H1 (cell line): ENCODE results near the gene UQCRC2. TPM values are rescaled to one million over a fixed set of nuclear protein-coding genes. Genes with fewer than 3 reads are reported as not detected.

Experiments used
- CTCF ChIA-PET: fragments of 300-600 bp; sonication (Branson Sonifier 250); formaldehyde crosslinking; loops from one replicate; lab custom pipeline; 2021; ENCODE audit not compliant: partially characterized antibody; lab: Charles Lee
- POLR2A ChIA-PET: fragments of 300-600 bp; sonication (Branson Sonifier 250); formaldehyde crosslinking; loops from one replicate; lab custom pipeline; 2021; ENCODE audit warnings: inconsistent platforms; ENCODE audit not compliant: partially characterized antibody; lab: Charles Lee
- DNase-seq, 2 experiments: peaks; one replicate each; pipeline versions ENCODE4 v3.0.0 to v3.0.0-alpha.2; 2010 to 2022; ENCODE audit warnings: low spot score in 2 of 2, low read depth in 1 of 2, mixed read lengths in 1 of 2
- FAIRE-seq: peaks from 2 replicates; lab custom pipeline; 2011; peaks lifted over from hg19 to GRCh38; lab: Jason Lieb, UNC
- H2AFZ ChIP-seq: 2 replicates; pipeline ENCODE4 v1.8.1; 2012; ENCODE audit warnings: low read length, inconsistent platforms
- H2AK5ac ChIP-seq: 2 replicates; pipeline ENCODE4 v1.6.1; 2013; ENCODE audit warnings: low read depth, low read length
- H2BK120ac ChIP-seq: replicated peaks from 2 replicates; pipeline ENCODE3; 2013; ENCODE audit warnings: low read depth, low read length, inconsistent platforms
- H2BK12ac ChIP-seq: 2 replicates; pipeline ENCODE4 v1.6.1; 2013; ENCODE audit warnings: low read depth, low read length
- H2BK15ac ChIP-seq: 2 replicates; pipeline ENCODE4 v1.6.1; 2013; ENCODE audit warnings: low read length
- H2BK20ac ChIP-seq: 2 replicates; pipeline ENCODE4 v1.6.1; 2013; ENCODE audit warnings: low read length
- H2BK5ac ChIP-seq: 2 replicates; pipeline ENCODE4 v1.6.1; 2013; ENCODE audit warnings: low read depth, low read length
- H3K14ac ChIP-seq: 2 replicates; pipeline ENCODE4 v1.6.1; 2013; ENCODE audit warnings: inconsistent platforms; ENCODE audit not compliant: insufficient read length
- H3K18ac ChIP-seq: 2 replicates; pipeline ENCODE4 v1.6.1; 2013; ENCODE audit warnings: low read length; ENCODE audit errors: extremely low read depth
- H3K23ac ChIP-seq: 2 replicates; pipeline ENCODE4 v1.6.1; 2013; ENCODE audit warnings: inconsistent platforms; ENCODE audit not compliant: insufficient read length
- H3K23me2 ChIP-seq: 2 replicates; pipeline ENCODE4 v1.6.1; 2013; ENCODE audit warnings: low read depth, low read length
- H3K27ac ChIP-seq: 2 replicates; pipeline ENCODE4 v1.6.1; 2011; ENCODE audit warnings: low read depth, low read length, inconsistent platforms
- H3K27me3 ChIP-seq, 4 experiments: replicated peaks in 1 of 4; 1 replicate in 1 of 4; 2 replicates in 3 of 4; pipeline versions ENCODE4 v1.6.1 to v1.8.1; 2011 to 2013; ENCODE audit warnings: low read length in 3 of 4, mild to moderate bottlenecking in 3 of 4, inconsistent platforms in 2 of 4, mixed read lengths in 2 of 4, moderate library complexity in 1 of 4; ENCODE audit not compliant: control insufficient read depth in 3 of 4, insufficient read depth in 3 of 4; ENCODE audit errors: extremely low read depth in 1 of 4
- H3K36me3 ChIP-seq, 4 experiments: 2 replicates each; pipeline versions ENCODE4 v1.6.1 to v1.8.1; 2011 to 2013; ENCODE audit warnings: mild to moderate bottlenecking in 4 of 4, low read length in 3 of 4, moderate library complexity in 2 of 4, control low read depth in 1 of 4, inconsistent platforms in 1 of 4; ENCODE audit not compliant: insufficient read depth in 4 of 4, control insufficient read depth in 2 of 4
- H3K4ac ChIP-seq: replicated peaks from 2 replicates; pipeline ENCODE3; 2013; ENCODE audit warnings: low read length, low read depth, mixed read lengths, inconsistent platforms; ENCODE audit not compliant: insufficient read length
- H3K4me1 ChIP-seq, 4 experiments: replicated peaks in 1 of 4; 1 replicate in 1 of 4; 2 replicates in 3 of 4; pipeline versions ENCODE4 v1.6.1 to v1.8.1; 2011 to 2013; ENCODE audit warnings: low read length in 3 of 4, inconsistent platforms in 2 of 4, mixed read lengths in 1 of 4; ENCODE audit not compliant: insufficient read depth in 4 of 4, control insufficient read depth in 3 of 4
- H3K4me2 ChIP-seq, 2 experiments: 2 replicates each; pipeline versions ENCODE4 v1.6.1 to v1.8.1; 2011 to 2013; ENCODE audit warnings: low read depth in 2 of 2, low read length in 2 of 2, control low read depth in 1 of 2, inconsistent platforms in 1 of 2, mild to moderate bottlenecking in 1 of 2; ENCODE audit not compliant: insufficient read depth in 1 of 2
- H3K4me3 ChIP-seq, 4 experiments: fragments of 200-600, 300-600 bp in 1 of 4; sonication (generic), shearing (Covaris generic), sonication (Bioruptor Twin) in 1 of 4; 2 replicates each; pipeline versions ENCODE4 v1.5.1 to v1.8.1; 2011 to 2016; ENCODE audit warnings: low read length in 4 of 4, low read depth in 3 of 4, control low read depth in 2 of 4, inconsistent platforms in 2 of 4, mild to moderate bottlenecking in 2 of 4, mixed read lengths in 1 of 4, moderate library complexity in 1 of 4; ENCODE audit not compliant: insufficient read depth in 2 of 4; ENCODE audit errors: extremely low read depth in 1 of 4
- H3K56ac ChIP-seq: replicated peaks from 2 replicates; pipeline ENCODE3; 2013; ENCODE audit warnings: low read depth, mild to moderate bottlenecking, mixed read lengths, low read length, inconsistent platforms; ENCODE audit not compliant: insufficient read length
- H3K79me1 ChIP-seq: 2 replicates; pipeline ENCODE4 v1.6.1; 2013; ENCODE audit warnings: low read depth, low read length, control low read depth
- H3K79me2 ChIP-seq, 2 experiments: 2 replicates each; pipeline versions ENCODE4 v1.6.1 to v1.8.1; 2012 to 2013; ENCODE audit warnings: low read length in 2 of 2, mild to moderate bottlenecking in 2 of 2, inconsistent platforms in 1 of 2; ENCODE audit not compliant: insufficient read depth in 2 of 2, control insufficient read depth in 1 of 2
- H3K9ac ChIP-seq, 4 experiments: replicated peaks in 1 of 4; 1 replicate in 1 of 4; 2 replicates in 3 of 4; pipeline versions ENCODE4 v1.6.1 to v1.8.1; 2011 to 2013; ENCODE audit warnings: low read depth in 3 of 4, low read length in 3 of 4, control low read depth in 2 of 4, mild to moderate bottlenecking in 2 of 4, moderate library complexity in 2 of 4, inconsistent platforms in 1 of 4; ENCODE audit errors: extremely low read depth in 1 of 4
- H3K9me3 ChIP-seq, 2 experiments: 2 replicates each; pipeline versions ENCODE4 v1.6.1 to v1.8.1; 2012 to 2013; ENCODE audit warnings: mild to moderate bottlenecking in 2 of 2, moderate library complexity in 2 of 2, control low read depth in 1 of 2, inconsistent platforms in 1 of 2, low read depth in 1 of 2, low read length in 1 of 2, mixed read lengths in 1 of 2; ENCODE audit not compliant: insufficient read depth in 2 of 2
- H4K20me1 ChIP-seq, 2 experiments: replicated peaks in 1 of 2; 2 replicates each; pipeline versions ENCODE3 to v1.8.1; 2011 to 2013; ENCODE audit warnings: inconsistent platforms in 2 of 2, low read length in 2 of 2, mild to moderate bottlenecking in 1 of 2; ENCODE audit not compliant: insufficient read depth in 2 of 2, control insufficient read depth in 1 of 2
- H4K5ac ChIP-seq: 2 replicates; pipeline ENCODE4 v1.6.1; 2013; ENCODE audit warnings: low read length, low read depth, mixed read lengths, inconsistent platforms; ENCODE audit not compliant: insufficient read length
- H4K8ac ChIP-seq: 2 replicates; pipeline ENCODE4 v1.8.0; 2013; ENCODE audit warnings: mild to moderate bottlenecking, moderate library complexity, low read length, inconsistent platforms; ENCODE audit not compliant: insufficient read depth; ENCODE audit errors: extremely low read depth
- H4K91ac ChIP-seq: replicated peaks from 2 replicates; pipeline ENCODE3; 2013; ENCODE audit warnings: low read length, mixed read lengths, inconsistent platforms; ENCODE audit not compliant: insufficient read length
- BRCA1 ChIP-seq: IDR thresholded peaks from 2 replicates; pipeline ENCODE4 v1.6.1; 2012; ENCODE audit warnings: low read depth, low read length, improper control_type of control experiment
- CBX5 ChIP-seq: fragments of 300-800, 300-1000 bp; sonication (generic); IDR thresholded peaks from 2 replicates; pipeline ENCODE4 v1.7.1; 2016; ENCODE audit warnings: antibody characterized with exemption, low read length, low read depth
- FOSL1 ChIP-seq: IDR thresholded peaks from 2 replicates; pipeline ENCODE4 v1.6.1; 2011; ENCODE audit warnings: mild to moderate bottlenecking, low read depth, low read length, moderate library complexity; ENCODE audit not compliant: insufficient read depth
- MAFK ChIP-seq: IDR thresholded peaks from 2 replicates; pipeline ENCODE4 v1.6.1; 2012; ENCODE audit warnings: low read depth, mild to moderate bottlenecking, improper control_type of control experiment, low read length
- NRF1 ChIP-seq: IDR thresholded peaks from 2 replicates; pipeline ENCODE4 v1.6.1; 2011; ENCODE audit warnings: mild to moderate bottlenecking, low read depth, low read length, improper control_type of control experiment
- RBBP5 ChIP-seq: IDR thresholded peaks from 2 replicates; pipeline ENCODE4 v1.7.1; 2012; ENCODE audit warnings: low read depth, mild to moderate bottlenecking, inconsistent platforms, low read length, moderate library complexity, borderline replicate concordance
- TBP ChIP-seq: IDR thresholded peaks from 2 replicates; pipeline ENCODE4 v1.6.1; 2011; ENCODE audit warnings: low read depth, low read length, improper control_type of control experiment
- WGBS, 2 experiments: shearing (Covaris generic) in 1 of 2; methylation state at CpG; one replicate each; pipeline versions ENCODE4 v1.1.6 to v1.1.7; 2013 to 2015; ENCODE audit warnings: low lambda C conversion rate in 2 of 2, mixed read lengths in 2 of 2, inconsistent platforms in 1 of 2, low coverage in 1 of 2, missing lambda C conversion rate in 1 of 2; ENCODE audit not compliant: insufficient replicate concordance in 2 of 2, insufficient coverage in 1 of 2, insufficient read length in 1 of 2; ENCODE audit errors: extremely low coverage in 1 of 2, missing lambda C conversion rate in 1 of 2; 5-methylcytosine and 5-hydroxymethylcytosine counted together
- polyA plus RNA-seq, 7 experiments: library from polyadenylated mRNA; depleted of rRNA in 3 of 7; stranded (reverse) in 5 of 7; unstranded in 2 of 7; fragments of >200 nt in 5 of 7; fragments of 200-250 nt in 2 of 7; gene quantifications; 1 replicate in 5 of 7; 2 replicates in 1 of 7; 4 replicates in 1 of 7; pipeline versions ENCODE4 v1.2.1 to v1.2.3, GENCODE V29; 2011 to 2013; ENCODE audit warnings: missing spikeins in 2 of 7, mixed read lengths in 2 of 7
- total RNA-seq: library from RNA; stranded (reverse); fragmentation: NEBNext Ultra II Directional; extraction: Animal tissue kit (Norgen Biotek cat#: 25700); gene quantifications from 2 replicates; pipeline ENCODE4 v1.2.1, GENCODE V29; 2021

Gene UQCRC2
- total and polyA plus RNA-seq, 2 of the 8 experiments (the other 6 are each of a cell fraction or from before 2014, with no cell fraction given): 94.4 to 182 TPM

DNA sequence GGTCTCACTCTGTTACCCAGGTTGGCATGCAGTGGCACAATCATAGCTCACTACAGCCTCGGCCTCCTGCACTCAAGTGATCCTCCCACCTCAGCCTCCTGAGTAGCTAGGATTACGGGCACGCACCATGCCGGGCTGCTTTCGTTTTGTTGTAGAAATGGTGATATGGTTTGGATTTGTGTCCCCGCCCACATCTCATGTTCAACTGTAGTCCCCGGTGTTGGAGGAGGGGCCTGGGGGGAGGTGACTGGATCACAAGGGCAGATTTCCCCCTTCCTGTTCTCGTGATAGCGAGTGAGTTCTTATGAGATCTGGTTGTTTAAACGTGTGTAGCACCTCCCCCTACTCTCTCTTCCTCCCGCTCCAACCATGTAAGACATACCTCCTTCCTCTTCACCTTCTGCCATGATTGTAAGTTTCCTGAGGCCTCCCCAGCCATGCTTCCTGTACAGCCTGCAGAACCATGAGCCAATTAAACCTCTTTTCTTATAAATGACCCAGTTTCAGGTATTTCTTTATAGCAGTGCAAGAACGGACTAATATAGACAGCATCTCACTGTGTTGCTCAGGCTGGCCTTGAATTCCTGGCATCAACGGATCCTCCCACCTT, 41.8 kb downstream of the UQCRC2 start:
- Histone ChIP-seq H2BK20ac (no peak overlapping the region), H3K9me3 (no peaks in the 10 kb centered on the region), H3K14ac (no peak overlapping the region), H3K9ac (no peak overlapping the region), H3K23me2 (no peaks in the 10 kb centered on the region), H2AK5ac (no peak overlapping the region), H3K56ac (no peak overlapping the region), H3K4me2 (no peak overlapping the region), H4K8ac (no peak overlapping the region), H2BK120ac (no peak overlapping the region), H2BK15ac (no peak overlapping the region), H3K4me3 (no peak overlapping the region), H2BK12ac (no peak overlapping the region), H4K91ac (no peak overlapping the region), H3K36me3 (no peaks in the 10 kb centered on the region), H3K23ac (no peak overlapping the region), H3K27me3 (no peaks in the 10 kb centered on the region), H2BK5ac (no peak overlapping the region), H3K4ac (no peak overlapping the region), H3K18ac (no peak overlapping the region), H3K79me2 (no peaks in the 10 kb centered on the region), H3K79me1 (no peaks in the 10 kb centered on the region), H4K5ac (no peak overlapping the region), H4K20me1 (no peaks in the 10 kb centered on the region), H3K4me1 (no peaks in the 10 kb centered on the region), H2AFZ (no peak overlapping the region), H3K27ac (no peak overlapping the region)
- WGBS, 2 experiments: 93% methylated on average over 13 of the region's 13 CpGs; no CpG with 5 or more reads in 1 of the 2 experiments
- no peak for DNase-seq
- CTCF ChIA-PET: interaction anchor here (0.6 to 19.4 kb wide), 3 partner anchors 44 to 191 kb away, joined by 3 to 247 read pairs (median 127); no protein-coding TSS in a partner anchor
- no peak for FAIRE-seq
- POLR2A ChIA-PET: no interaction called here
- TF ChIP-seq MAFK (no peak), BRCA1 (no peak), RBBP5 (no peak), NRF1 (no peak), CBX5 (no peak), FOSL1 (no peak), TBP (no peak)
